Right lobe of liver (tissue), 6 donors: ENCODE measurements around the gene EPHB3. TPM values are rescaled to one million over a fixed set of nuclear protein-coding genes. Genes with fewer than 3 reads are reported as not detected.
A peak's percentile ranks its signal among the peaks of the same experiment; 100 is the strongest.

ENCODE experiments used
- ATAC-seq, 4 donors: fragments of 200-7000 bp; cut with Tn5 transposase; one replicate each; pipeline ENCODE4 v1.9.1; 2020; ENCODE audit warnings: mild to moderate bottlenecking in 4 of 4, moderate library complexity in 4 of 4
- DNase-seq, 3 donors: peaks; one replicate each; pipeline ENCODE4 v3.0.0-alpha.2; 2020
- H3K27ac ChIP-seq, 3 donors: fragments of 200-600 bp; one replicate each; pipeline ENCODE4 v1.8.0; 2022
- H3K27me3 ChIP-seq, 2 donors: fragments of 200-600 bp; one replicate each; pipeline ENCODE4 v1.8.0; 2022
- H3K36me3 ChIP-seq, 4 donors: fragments of 200-600 bp; sonication (generic) in 1 of 4; one replicate each; pipeline versions ENCODE4 v1.5.1 to v1.8.0; 2017 to 2022; ENCODE audit warnings: control low read depth in 1 of 4
- H3K4me1 ChIP-seq, 4 donors: fragments of 200-600 bp; sonication (generic) in 1 of 4; one replicate each; pipeline versions ENCODE4 v1.5.1 to v1.8.0; 2017 to 2022; ENCODE audit warnings: control low read depth in 1 of 4
- H3K4me3 ChIP-seq, 3 donors: fragments of 200-600 bp; one replicate each; pipeline ENCODE4 v1.8.0; 2022
- H3K9me3 ChIP-seq, 4 donors: fragments of 200-600 bp; sonication (generic) in 1 of 4; one replicate each; pipeline versions ENCODE4 v1.5.1 to v1.8.0; 2017 to 2022; ENCODE audit warnings: control low read depth in 1 of 4
- CTCF ChIP-seq, 4 donors: fragments of 200-600 bp in 3 of 4; fragments of 450-650 bp in 1 of 4; IDR thresholded peaks; one replicate each; pipeline versions ENCODE4 v1.5.1 to v1.8.0; 2016 to 2022; ENCODE audit warnings: antibody characterized with exemption in 4 of 4, mild to moderate bottlenecking in 2 of 4
- POLR2A ChIP-seq: fragments of 450-650 bp; IDR thresholded peaks from one replicate; pipeline ENCODE4 v1.6.1; 2017; ENCODE audit warnings: antibody characterized with exemption, mild to moderate bottlenecking
- WGBS: methylation state at CpG from one replicate; pipeline ENCODE4 v1.1.6; 2018; ENCODE audit warnings: low coverage, low lambda C conversion rate; ENCODE audit not compliant: insufficient coverage; ENCODE audit errors: missing lambda C conversion rate; 5-methylcytosine and 5-hydroxymethylcytosine counted together
- intact Hi-C, 2 donors: fragments of 100-400 bp; cut with DNase I; formaldehyde crosslinking; loops; one replicate each; pipeline versions ENCODE4 v1.11.2 to v1.14.1; 2022
- total RNA-seq, 6 experiments: library from RNA; depleted of rRNA in 2 of 6; stranded (reverse); fragments of >200 nt in 2 of 6; fragmentation: NEBNext Ultra II Directional in 3 of 6; extraction: Animal tissue kit (Norgen Biotek cat#: 25700) in 3 of 6; gene quantifications; one replicate each; pipeline versions ENCODE4 v1.1.0 to v1.2.4, GENCODE V29; 2016 to 2023
- donor health status: DM: no; HTN: yes; CAD: no.
- donor health status: DM: no; HTN: no; CAD: no.
- donor health status: DM: no; HTN: no; CAD: no.
- donor health status: DM: no; HTN: yes; CAD: no.
- donor health status: DM: no; HTN: yes; CAD: no.

Gene EPHB3
- total RNA-seq, 6 experiments from 2014 or later = 0.12 to 0.71 (median 0.37) TPM

GRCh38 chr3:184608209-184608608 is 46.6 kb downstream of the EPHB3 start:
- no peak overlapping the region for H3K4me3 ChIP-seq
- H3K27ac ChIP-seq = no peak overlapping the region
- H3K27me3 ChIP-seq = peaks cover 0 to 11% of the 10 kb centered on the region in 2 donors
- H3K9me3 ChIP-seq = no peaks in the 10 kb centered on the region
- H3K4me1 ChIP-seq = peaks cover 0 to 13% (median 4%) of the 10 kb centered on the region in 4 donors
- ATAC-seq (peak in 2 of 4 donors; percentile 11 to 35), DNase-seq (no peak)
- no peaks in the 10 kb centered on the region for H3K36me3 ChIP-seq
- TF ChIP-seq POLR2A = no peak
- no peak for TF ChIP-seq CTCF (IDR thresholded peaks at IDR 0.05)
- intact Hi-C loops = no loop called here

GRCh38 chr3:184609476-184610244 is 48.1 kb downstream of the EPHB3 start:
- H3K36me3 ChIP-seq = no peaks in the 10 kb centered on the region

GRCh38 chr3:184610245-184610871 is 48.8 kb downstream of the EPHB3 start:
- intact Hi-C loops = no loop called here
- Histone ChIP-seq H3K4me1 (no peaks in the 10 kb centered on the region), H3K36me3 (no peaks in the 10 kb centered on the region), H3K27ac (no peak overlapping the region), H3K9me3 (no peaks in the 10 kb centered on the region), H3K27me3 (no peaks in the 10 kb centered on the region), H3K4me3 (no peak overlapping the region)
- no peak for DNase-seq
- WGBS = 0% methylated on average over 1 of the region's 6 CpGs
- peak in 1 of 4 donors; percentile 13 for ATAC-seq
- TF ChIP-seq CTCF (IDR thresholded peaks at IDR 0.05) = no peak
- no peak for TF ChIP-seq POLR2A

More at GRCh38 chr3:184609476-184610244, 48.1 kb downstream of the EPHB3 start:
- DNase-seq (no peak), ATAC-seq (no peak)
- intact Hi-C loops = no loop called here
- no peak overlapping the region for H3K27ac ChIP-seq
- no peak overlapping the region for H3K4me3 ChIP-seq
- no peaks in the 10 kb centered on the region for H3K4me1 ChIP-seq
- H3K27me3 ChIP-seq = peaks cover 0 to 3% of the 10 kb centered on the region in 2 donors
- WGBS = 54% methylated on average over 6 of the region's 9 CpGs
- H3K9me3 ChIP-seq = no peaks in the 10 kb centered on the region
- TF ChIP-seq CTCF (IDR thresholded peaks at IDR 0.05) = no peak
- TF ChIP-seq POLR2A = no peak

- no peaks in the 10 kb centered on the region for H3K9me3 ChIP-seq
- no peak overlapping the region for H3K27ac ChIP-seq
- H3K4me3 ChIP-seq = no peak overlapping the region
- DNase-seq (no peak), ATAC-seq (peak in 2 of 4 donors; percentile 54 to 61)
- no peaks in the 10 kb centered on the region for H3K36me3 ChIP-seq
- intact Hi-C loops = no loop called here
- H3K27me3 ChIP-seq = no peaks in the 10 kb centered on the region
- WGBS = 61% methylated on average over 7 of the region's 8 CpGs
- no peaks in the 10 kb centered on the region for H3K4me1 ChIP-seq
- TF ChIP-seq POLR2A = no peak
- no peak for TF ChIP-seq CTCF (IDR thresholded peaks at IDR 0.05)
Measured at GRCh38 chr3:184611607-184612281, 50.2 kb downstream of the EPHB3 start.
